ENCODE data around the gene CCDC82. TPM values are rescaled to one million over a fixed set of nuclear protein-coding genes. Genes with fewer than 3 reads are reported as not detected.

The CCDC82 gene
- total and polyA plus RNA-seq, 2 donors (not counting 1 experiment from before 2014, with no cell fraction given) = 12.9 to 34.1 TPM

GRCh38 chr11:96390488-96390792, 728 bp upstream of the CCDC82 start:
- H3K27me3 ChIP-seq (replicated peaks in 1 of 4; ENCODE audit: control extremely low read depth in 1 of 4, control insufficient read depth in 3 of 4, insufficient read depth in 4 of 4, low read length in 3 of 4) = no peaks in the 10 kb centered on the region
- POLR2A ChIA-PET = interaction anchor here (1.5 kb wide), 1 partner anchor 47 kb away, joined by 5 read pairs; the partner anchor contains the start of gene MAML2
- H3K4me1 ChIP-seq (ENCODE audit: control insufficient read depth in 2 of 2, insufficient read depth in 2 of 2, low read length in 2 of 2) = peaks cover 13 to 18% of the 10 kb centered on the region in 2 donors
- peak overlapping the region; percentile 95 for H3K27ac Mint-ChIP-seq
- H3K4me3 Mint-ChIP-seq = peak overlapping the region; percentile 93
- H4K20me1 ChIP-seq (ENCODE audit: control insufficient read depth, insufficient read depth, low read length, poor library complexity, severe bottlenecking) = peaks cover 6% of the 10 kb centered on the region
- H3K9ac ChIP-seq (ENCODE audit: low read length) = peak overlapping the region; percentile 81
- H3K9me3 Mint-ChIP-seq (ENCODE audit: insufficient read depth) = no peaks in the 10 kb centered on the region
- H3K27me3 Mint-ChIP-seq = no peaks in the 10 kb centered on the region
- TF ChIP-seq EZH2 (IDR thresholded peaks at IDR 0.05; ENCODE audit: borderline replicate concordance, insufficient read depth, low read depth, low read length, poor library complexity, severe bottlenecking) (no peak), CTCF (IDR thresholded peaks at IDR 0.05) (no peak)
- ATAC-seq (ENCODE audit: low read depth) = no peak
- H3K36me3 ChIP-seq (replicated peaks in 1 of 2; ENCODE audit: control extremely low read depth in 1 of 2, control insufficient read depth in 1 of 2, extremely low read depth in 1 of 2, insufficient read depth in 2 of 2, low read length in 1 of 2) = no peaks in the 10 kb centered on the region
- peaks cover 26% of the 10 kb centered on the region for H3K4me1 Mint-ChIP-seq
- H3K9me3 ChIP-seq (ENCODE audit: control extremely low read depth in 1 of 3, control insufficient read depth in 2 of 3, insufficient read depth in 1 of 3, low read length in 2 of 3) = no peaks in the 10 kb centered on the region
- H3K79me2 ChIP-seq (ENCODE audit: control insufficient read depth, insufficient read depth, low read length) = peaks cover 44% of the 10 kb centered on the region
- H3K27ac ChIP-seq (ENCODE audit: low read length in 2 of 2) = peak overlapping the region; percentile 82 to 83
- DNase-seq = no peak
- CTCF ChIA-PET = interaction anchor here (0.9 to 3.3 kb wide), 4 partner anchors 48 to 554 kb away, joined by 3 to 25 read pairs (median 22); partner anchors contain the start of gene MAML2
- intact Hi-C loops (cut with micrococcal nuclease) = loop anchor here (1.0 to 10.0 kb wide), 2 partner anchors 1236 to 1323 kb away; no protein-coding TSS in a partner anchor
- peak overlapping the region; percentile 92 for H2AFZ ChIP-seq (ENCODE audit: insufficient read depth, low read depth, low read length, poor library complexity, severe bottlenecking)
- WGBS (ENCODE audit: insufficient coverage) = 15% methylated on average over 4 of the region's 6 CpGs
- peak overlapping the region; percentile 84 for H3K4me2 ChIP-seq (replicated peaks; ENCODE audit: low read depth, low read length, poor library complexity, severe bottlenecking)
- H3K4me3 ChIP-seq (ENCODE audit: control extremely low read depth in 1 of 5, extremely low read depth in 1 of 5, insufficient read depth in 1 of 5, low read depth in 2 of 5, low read length in 4 of 5) = peak overlapping the region; percentile 77 to 89 (median 80)

Measured in B cell (primary cell).